ENCODE results near the gene OAS2. TPM values are rescaled to one million over a fixed set of nuclear protein-coding genes. Genes with fewer than 3 reads are reported as not detected.

OAS2 gene
- total and polyA plus RNA-seq, 2 of the 8 experiments (the other 6 are each of a cell fraction or from before 2014, with no cell fraction given): 0.06 TPM; not detected in 1

DNA sequence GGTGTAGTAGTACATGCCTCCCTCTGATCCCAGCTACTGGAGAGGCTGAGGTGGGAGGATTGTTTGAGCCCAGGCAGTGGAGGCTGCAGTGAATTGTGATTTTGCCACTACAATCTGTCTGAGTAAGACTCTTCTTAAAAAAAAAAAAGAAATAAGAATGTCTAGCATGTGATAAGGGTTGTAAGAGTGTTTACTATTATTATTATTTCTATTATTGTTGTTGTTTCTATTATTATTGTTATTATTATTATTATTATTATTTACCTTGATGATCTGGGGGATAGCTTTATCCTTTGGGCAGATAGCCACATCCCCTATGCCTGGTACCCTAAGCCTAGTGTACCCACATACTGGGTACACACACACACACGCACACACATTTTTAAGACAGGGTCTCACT is 35.7 kb upstream of the OAS2 start:
- CTCF ChIA-PET (ENCODE audit: partially characterized antibody): interaction anchor here (0.7 to 1.9 kb wide), 2 partner anchors 89 to 119 kb away, joined by 3 to 4 read pairs; no protein-coding TSS in a partner anchor
- no peak for FAIRE-seq
- H3K23me2 ChIP-seq (ENCODE audit: low read depth, low read length): no peaks in the 10 kb centered on the region; the same call in 1 of the 2 replicates

More for the DNA sequence above, 35.7 kb upstream of the OAS2 start:
- no peaks in the 10 kb centered on the region for H3K36me3 ChIP-seq (ENCODE audit: control insufficient read depth in 2 of 4, insufficient read depth in 4 of 4, low read length in 3 of 4)
- H3K79me1 ChIP-seq (ENCODE audit: low read depth, low read length): no peaks in the 10 kb centered on the region
- DNase-seq (ENCODE audit: low read depth in 1 of 2, low spot score in 2 of 2): no peak
- no peak overlapping the region for H2AK5ac ChIP-seq (ENCODE audit: low read depth, low read length)
- no peak overlapping the region for H4K91ac ChIP-seq (replicated peaks; ENCODE audit: insufficient read length, low read length)
- H2BK15ac ChIP-seq (ENCODE audit: low read length): no peak overlapping the region
- no peak overlapping the region for H3K18ac ChIP-seq (ENCODE audit: extremely low read depth, low read length)
- no peak overlapping the region for H3K23ac ChIP-seq (ENCODE audit: insufficient read length)
- no peak overlapping the region for H2BK12ac ChIP-seq (ENCODE audit: low read depth, low read length)
- H4K8ac ChIP-seq (ENCODE audit: extremely low read depth, insufficient read depth, low read length): no peak overlapping the region
- 72% methylated on average over 1 of the region's 1 CpG; no CpG with 5 or more reads in 1 of the 2 experiments for WGBS, 2 experiments (ENCODE audit: extremely low coverage in 1 of 2, insufficient coverage in 1 of 2, insufficient read length in 1 of 2, insufficient replicate concordance in 2 of 2, low coverage in 1 of 2, low lambda C conversion rate in 2 of 2, missing lambda C conversion rate in 1 of 2)
- H3K27ac ChIP-seq (ENCODE audit: low read depth, low read length): no peak overlapping the region
- no peaks in the 10 kb centered on the region for H3K9me3 ChIP-seq (ENCODE audit: insufficient read depth in 2 of 2, low read depth in 1 of 2, low read length in 1 of 2)
- peaks cover 0 to 3% (median 2%) of the 10 kb centered on the region in 4 experiments; a peak in 2 of 7 replicates for H3K4me1 ChIP-seq (replicated peaks in 1 of 4; ENCODE audit: control insufficient read depth in 3 of 4, insufficient read depth in 4 of 4, low read length in 3 of 4)
- no peak overlapping the region for H3K14ac ChIP-seq (ENCODE audit: insufficient read length)
- H2BK120ac ChIP-seq (replicated peaks; ENCODE audit: low read depth, low read length): no peak overlapping the region
- no peak overlapping the region for H4K5ac ChIP-seq (ENCODE audit: insufficient read length, low read depth, low read length)
- no peak overlapping the region for H2AFZ ChIP-seq (ENCODE audit: low read length)
- peaks cover 0 to 15% (median 10%) of the 10 kb centered on the region in 4 experiments; a peak in 6 of 7 replicates for H3K27me3 ChIP-seq (replicated peaks in 1 of 4; ENCODE audit: control insufficient read depth in 3 of 4, extremely low read depth in 1 of 4, insufficient read depth in 3 of 4, low read length in 3 of 4)
- no peak overlapping the region for H3K9ac ChIP-seq (replicated peaks in 1 of 4; ENCODE audit: extremely low read depth in 1 of 4, low read depth in 3 of 4, low read length in 3 of 4)
- POLR2A ChIA-PET (ENCODE audit: partially characterized antibody): no interaction called here
- no peak overlapping the region for H3K4me2 ChIP-seq (ENCODE audit: insufficient read depth in 1 of 2, low read depth in 2 of 2, low read length in 2 of 2)
- no peak overlapping the region for H2BK5ac ChIP-seq (ENCODE audit: low read depth, low read length)
- H4K20me1 ChIP-seq (replicated peaks in 1 of 2; ENCODE audit: control insufficient read depth in 1 of 2, insufficient read depth in 2 of 2, low read length in 2 of 2): no peaks in the 10 kb centered on the region
- no peak overlapping the region for H3K4me3 ChIP-seq (ENCODE audit: extremely low read depth in 1 of 4, insufficient read depth in 2 of 4, low read depth in 3 of 4, low read length in 4 of 4)
- H3K79me2 ChIP-seq (ENCODE audit: control insufficient read depth in 1 of 2, insufficient read depth in 2 of 2, low read length in 2 of 2): no peaks in the 10 kb centered on the region
- no peak overlapping the region for H2BK20ac ChIP-seq (ENCODE audit: low read length)
- H3K56ac ChIP-seq (replicated peaks; ENCODE audit: insufficient read length, low read depth, low read length): no peak overlapping the region
- TF ChIP-seq CHD1 (IDR thresholded peaks at IDR 0.05; ENCODE audit: low read depth, low read length): no peak
- no peak overlapping the region for H3K4ac ChIP-seq (replicated peaks; ENCODE audit: insufficient read length, low read depth, low read length)
